ENCODE results near the gene DPYSL4. TPM values are rescaled to one million over a fixed set of nuclear protein-coding genes. Genes with fewer than 3 reads are reported as not detected.

DPYSL4 gene
- polyA plus RNA-seq, 3 donors, result 12.8 to 14.3 (median 14.2) TPM

DNA sequence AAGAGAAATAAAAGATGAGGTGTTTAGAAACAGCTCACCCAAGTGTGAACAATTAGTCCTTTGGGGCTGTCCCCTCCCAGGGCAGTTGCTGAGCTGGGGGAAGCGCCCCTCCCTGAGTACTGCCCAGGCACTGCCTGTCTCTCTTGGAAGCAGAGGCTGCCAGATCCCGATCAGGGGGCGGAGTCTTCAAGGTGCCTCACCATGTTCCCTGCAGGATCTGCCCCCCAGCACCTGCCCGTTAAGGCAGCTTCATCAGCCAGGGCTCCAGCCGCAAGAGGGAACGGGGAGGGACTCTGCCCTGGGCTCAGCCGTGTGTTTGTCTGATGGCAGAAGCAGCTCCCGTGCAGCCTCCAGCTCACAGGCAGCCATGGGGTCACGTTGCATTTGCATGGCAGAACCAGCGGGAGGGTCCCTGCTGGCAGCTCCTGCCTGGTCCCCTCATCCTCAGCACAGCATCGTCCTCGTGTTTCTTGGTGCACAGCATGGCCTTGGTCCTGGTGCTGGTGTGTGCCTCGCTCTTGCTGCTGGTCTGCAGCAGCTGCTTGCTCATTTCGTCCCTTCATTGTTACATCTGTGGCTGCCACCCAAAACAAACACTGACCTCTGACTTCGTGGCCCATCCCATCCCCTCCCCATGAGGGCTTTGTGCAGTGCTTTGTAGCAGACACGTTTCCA is 10.7 kb upstream of the DPYSL4 start:
- DNase-seq (ENCODE audit: low read depth in 3 of 3, low spot score in 2 of 3), result no peak

- DNase-seq (ENCODE audit: low read depth in 3 of 3, low spot score in 2 of 3), result no peak
Measured at GRCh38 chr10:132176623-132177500, 9.9 kb upstream of the DPYSL4 start.

- DNase-seq (ENCODE audit: low read depth in 3 of 3, low spot score in 2 of 3), result no peak
Measured at GRCh38 chr10:132178046-132178445, 8.7 kb upstream of the DPYSL4 start.

DNA sequence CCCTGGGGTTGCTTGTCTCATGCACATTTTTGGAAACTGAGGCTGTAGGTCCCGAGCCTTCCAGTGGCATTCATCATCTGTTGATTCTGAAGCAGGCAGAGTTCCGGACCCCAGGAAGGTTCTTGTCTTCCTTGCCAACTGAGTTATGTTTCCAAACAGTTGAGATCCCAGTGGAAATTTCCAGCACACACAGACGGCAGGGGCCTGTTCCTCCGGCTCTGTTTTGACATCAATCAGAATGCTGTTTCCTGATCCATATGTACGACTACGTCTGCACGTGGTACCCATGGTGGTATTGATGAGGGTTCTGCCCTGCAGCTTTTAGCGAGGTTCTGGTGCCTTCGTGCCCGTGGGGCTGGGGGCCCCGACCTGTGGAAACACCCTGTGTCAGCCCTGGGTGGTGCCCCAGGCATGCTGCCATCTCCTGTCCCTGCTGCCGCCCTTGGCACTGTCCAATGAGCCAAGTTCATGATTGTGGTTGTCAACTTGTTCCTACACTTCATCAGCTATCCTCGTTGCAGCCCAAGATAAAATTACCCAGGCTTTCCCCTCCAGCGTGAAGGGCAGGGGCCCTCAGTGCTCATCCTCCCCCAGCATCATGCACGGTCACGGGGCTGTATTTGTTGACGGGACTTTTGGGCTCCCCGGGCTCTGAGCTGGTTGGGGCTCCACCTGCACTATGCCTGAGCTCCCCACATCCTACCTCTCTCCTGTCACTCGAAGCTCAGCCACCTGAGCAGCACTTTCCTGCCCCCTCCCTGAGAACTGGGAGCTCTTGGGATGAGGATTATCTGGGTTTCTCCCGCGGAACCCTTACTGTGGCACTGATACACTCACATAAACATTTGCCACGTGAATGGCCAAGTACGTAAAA is 7.8 kb upstream of the DPYSL4 start:
- no peak for DNase-seq (ENCODE audit: low read depth in 3 of 3, low spot score in 2 of 3)

GRCh38 chr10:132179551-132180392 is 7.0 kb upstream of the DPYSL4 start:
- no peak for DNase-seq (ENCODE audit: low read depth in 3 of 3, low spot score in 2 of 3)

- no peak for DNase-seq (ENCODE audit: low read depth in 3 of 3, low spot score in 2 of 3)
Measured at GRCh38 chr10:132180736-132181135, 6.0 kb upstream of the DPYSL4 start.

GRCh38 chr10:132181691-132182425 is 4.9 kb upstream of the DPYSL4 start:
- no peak for DNase-seq (ENCODE audit: low read depth in 3 of 3, low spot score in 2 of 3)

DNA sequence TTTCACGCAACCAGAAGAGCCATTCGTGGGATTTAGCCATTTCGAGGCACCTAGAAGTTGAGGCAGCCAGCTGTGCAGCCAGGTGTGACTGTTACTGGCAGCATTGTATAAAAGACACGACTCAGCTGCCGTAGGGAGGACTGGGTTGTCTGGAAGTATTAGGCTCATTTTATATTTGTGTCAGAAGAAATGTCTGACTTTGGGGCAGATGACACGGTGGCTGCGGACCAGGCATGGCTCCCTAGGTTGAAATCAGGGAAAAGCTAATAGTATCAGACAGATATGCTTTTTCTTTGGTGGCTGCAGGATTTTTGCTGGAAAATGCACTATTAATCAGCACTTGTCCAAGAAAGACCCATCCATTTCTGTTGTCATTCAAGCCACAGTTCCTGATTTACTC is 4.2 kb upstream of the DPYSL4 start:
- no peak for DNase-seq (ENCODE audit: low read depth in 3 of 3, low spot score in 2 of 3)

GRCh38 chr10:132183046-132183445 is 3.7 kb upstream of the DPYSL4 start:
- DNase-seq (ENCODE audit: low read depth in 3 of 3, low spot score in 2 of 3), result no peak

DNA sequence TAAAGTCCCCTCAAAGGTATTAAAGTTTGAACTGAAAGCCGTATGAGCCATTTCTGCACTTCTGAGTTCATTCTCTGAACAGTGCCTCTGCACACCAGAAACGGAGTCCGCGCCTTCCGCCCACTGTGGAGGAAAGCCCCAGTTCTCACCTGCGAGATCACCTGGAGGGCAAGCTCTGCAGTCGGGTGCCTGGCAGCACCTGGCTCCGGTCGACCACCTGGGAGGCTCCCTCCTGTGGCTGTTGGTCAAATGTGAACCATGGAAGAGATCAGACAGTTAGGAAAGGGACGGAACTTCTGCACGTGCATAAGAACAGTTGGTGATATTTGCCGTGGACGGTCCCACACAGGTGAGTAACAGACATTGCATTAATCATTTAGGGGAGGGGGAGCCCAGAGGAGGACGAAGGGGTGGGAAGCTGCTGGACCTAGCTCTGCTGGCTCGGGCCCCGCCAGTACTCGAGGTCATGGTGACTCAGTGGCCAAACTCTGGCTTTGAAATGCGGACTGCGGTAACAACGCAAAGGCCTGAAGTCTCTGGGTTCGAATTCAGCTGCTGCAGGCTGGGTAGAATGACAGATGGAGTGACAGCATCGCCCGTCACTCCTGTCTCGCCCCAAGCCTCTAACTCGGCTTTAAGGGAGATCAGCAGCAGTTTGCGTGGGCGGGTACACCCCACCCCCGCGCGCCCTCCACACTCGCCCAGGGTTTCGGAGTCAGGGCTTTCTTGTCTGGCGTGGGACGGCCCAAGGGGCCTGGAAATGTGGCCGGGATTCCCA is 1.7 kb upstream of the DPYSL4 start:
- DNase-seq (ENCODE audit: low read depth in 3 of 3, low spot score in 2 of 3), result no peak

DNA sequence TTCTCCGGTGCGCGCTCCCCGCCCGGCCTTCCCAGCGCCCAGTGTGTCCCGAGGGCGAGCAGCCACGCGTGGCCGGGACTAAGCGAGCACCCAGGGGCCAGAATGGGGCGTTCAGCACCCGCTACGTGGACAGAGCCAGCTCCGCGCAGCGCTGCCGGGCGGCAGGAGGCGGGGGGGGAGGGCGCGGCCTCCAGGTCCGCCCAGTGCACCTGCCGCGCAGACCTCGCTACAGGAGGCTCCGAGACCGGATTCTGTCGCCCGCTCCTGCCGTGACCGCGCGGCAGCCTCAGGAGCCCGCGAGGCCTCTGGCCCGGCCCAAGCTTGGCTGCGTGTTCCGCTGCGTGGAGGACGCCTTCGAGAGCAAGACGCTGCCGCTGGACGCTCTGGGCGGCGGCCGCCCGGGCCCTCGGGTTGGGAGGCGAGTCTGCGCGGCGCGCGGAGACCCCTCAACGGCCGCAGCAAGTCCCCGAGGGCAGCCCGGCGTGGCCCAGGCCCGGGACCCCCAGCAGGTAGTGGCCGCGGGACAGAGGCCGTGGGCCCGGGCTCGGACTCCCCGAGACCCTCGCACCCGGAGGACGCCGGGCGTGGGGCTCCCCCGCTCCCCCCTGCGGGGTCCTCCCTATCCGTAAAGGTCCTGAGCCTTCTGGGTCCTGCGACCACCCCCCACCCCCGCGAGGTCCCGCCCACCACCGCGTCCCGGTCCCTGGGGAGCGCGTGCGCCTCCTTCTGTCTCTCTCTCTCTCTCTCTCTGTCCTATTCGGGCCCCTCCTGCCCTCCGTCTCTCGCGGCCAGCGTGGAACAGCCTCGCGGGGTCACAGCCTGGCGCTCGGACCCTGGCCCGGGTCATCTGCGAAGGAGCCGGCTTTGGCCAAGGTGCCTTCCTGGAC is 904 bp upstream of the DPYSL4 start:
- DNase-seq (ENCODE audit: low read depth in 3 of 3, low spot score in 2 of 3), result no peak

DNA sequence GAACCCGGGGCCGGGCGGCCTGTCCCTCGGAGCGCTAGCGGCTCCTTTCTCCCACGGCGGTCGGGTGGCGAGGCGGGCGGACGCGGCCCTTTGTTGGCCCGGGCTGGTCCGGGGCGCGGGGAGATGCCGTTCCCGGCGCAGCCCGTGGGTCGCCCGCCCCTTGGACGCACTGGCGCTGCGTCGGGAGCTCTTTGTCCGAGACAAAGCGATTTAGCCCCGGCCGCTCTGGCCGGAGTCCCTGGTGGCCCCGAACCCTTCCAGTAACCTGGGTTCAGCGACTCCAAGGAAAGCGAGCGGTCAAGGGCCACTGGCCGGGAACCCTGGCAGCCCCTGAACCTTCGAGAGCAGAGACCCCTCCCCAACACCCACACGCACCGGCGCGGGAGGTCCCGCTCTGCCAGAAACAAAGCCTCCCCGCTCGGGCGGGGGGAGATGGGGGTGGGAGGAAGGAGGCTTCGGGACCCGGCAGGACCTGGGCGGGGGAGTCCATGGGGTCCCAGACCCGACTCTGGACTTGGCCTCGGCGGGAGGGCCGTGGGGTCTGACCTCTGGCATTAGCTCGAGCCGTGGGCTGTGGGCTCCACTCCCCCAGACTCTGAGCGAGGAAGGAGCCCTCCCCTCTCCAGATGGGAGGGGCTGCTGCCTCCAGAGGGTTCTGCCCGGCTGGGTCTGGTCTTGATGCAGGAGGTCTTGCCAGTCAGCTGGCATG is 836 bp downstream of the DPYSL4 start:
- DNase-seq (ENCODE audit: low read depth in 3 of 3, low spot score in 2 of 3), result no peak

DNA sequence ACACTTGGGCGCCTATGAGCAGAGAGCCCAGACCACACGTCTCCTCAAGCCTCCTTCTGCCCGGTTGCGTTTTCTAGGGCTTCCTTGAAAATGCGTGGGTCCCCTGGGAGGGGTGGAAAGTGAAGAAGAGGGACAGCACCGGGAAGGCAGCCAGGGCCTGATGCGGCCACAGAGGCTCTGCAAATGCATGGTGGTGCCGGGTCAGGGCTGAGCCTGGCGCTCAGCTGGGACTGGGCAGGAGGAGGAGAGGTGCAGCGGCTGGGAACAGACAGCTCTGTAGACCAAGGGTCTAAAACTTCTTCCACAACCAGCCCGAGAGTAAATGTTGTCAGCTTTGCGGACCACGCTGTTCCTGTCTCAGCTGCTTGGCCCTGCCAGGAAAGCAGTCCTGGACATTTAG is 1.6 kb downstream of the DPYSL4 start:
- DNase-seq (ENCODE audit: low read depth in 3 of 3, low spot score in 2 of 3), result no peak

- no peak for DNase-seq (ENCODE audit: low read depth in 3 of 3, low spot score in 2 of 3)
Measured at GRCh38 chr10:132189016-132189415, 2.3 kb downstream of the DPYSL4 start.

DNA sequence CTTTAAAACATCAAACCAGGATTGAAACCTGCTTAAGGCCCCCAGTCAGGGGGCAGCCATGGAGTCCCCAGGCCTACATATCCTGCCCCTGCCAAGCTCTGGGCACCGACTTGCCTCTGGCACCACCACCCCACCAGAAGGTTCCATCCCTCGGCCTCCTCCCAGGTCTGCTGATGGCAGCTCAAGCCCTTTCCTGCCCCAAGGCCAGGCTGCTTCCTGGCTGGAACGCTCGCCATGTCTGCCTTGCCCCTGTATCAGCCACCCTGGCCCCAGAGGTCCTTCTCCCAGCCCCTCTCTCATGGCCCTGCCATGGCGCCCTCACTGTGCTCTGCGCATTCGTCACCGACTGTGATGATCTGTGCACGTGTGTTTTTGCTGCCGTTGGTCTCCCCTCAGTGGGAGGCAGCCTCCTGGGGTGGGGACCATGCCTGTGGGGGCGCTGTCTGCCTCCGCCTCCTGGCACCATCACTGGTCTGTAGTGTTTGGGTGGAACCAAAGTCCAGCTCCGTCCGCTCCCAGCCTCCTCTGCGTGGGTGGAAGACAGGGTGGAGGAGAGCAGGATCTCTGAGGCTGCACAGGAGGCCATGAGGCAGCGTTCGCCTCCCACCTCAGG is 3.2 kb downstream of the DPYSL4 start:
- no peak for DNase-seq (ENCODE audit: low read depth in 3 of 3, low spot score in 2 of 3)

DNA sequence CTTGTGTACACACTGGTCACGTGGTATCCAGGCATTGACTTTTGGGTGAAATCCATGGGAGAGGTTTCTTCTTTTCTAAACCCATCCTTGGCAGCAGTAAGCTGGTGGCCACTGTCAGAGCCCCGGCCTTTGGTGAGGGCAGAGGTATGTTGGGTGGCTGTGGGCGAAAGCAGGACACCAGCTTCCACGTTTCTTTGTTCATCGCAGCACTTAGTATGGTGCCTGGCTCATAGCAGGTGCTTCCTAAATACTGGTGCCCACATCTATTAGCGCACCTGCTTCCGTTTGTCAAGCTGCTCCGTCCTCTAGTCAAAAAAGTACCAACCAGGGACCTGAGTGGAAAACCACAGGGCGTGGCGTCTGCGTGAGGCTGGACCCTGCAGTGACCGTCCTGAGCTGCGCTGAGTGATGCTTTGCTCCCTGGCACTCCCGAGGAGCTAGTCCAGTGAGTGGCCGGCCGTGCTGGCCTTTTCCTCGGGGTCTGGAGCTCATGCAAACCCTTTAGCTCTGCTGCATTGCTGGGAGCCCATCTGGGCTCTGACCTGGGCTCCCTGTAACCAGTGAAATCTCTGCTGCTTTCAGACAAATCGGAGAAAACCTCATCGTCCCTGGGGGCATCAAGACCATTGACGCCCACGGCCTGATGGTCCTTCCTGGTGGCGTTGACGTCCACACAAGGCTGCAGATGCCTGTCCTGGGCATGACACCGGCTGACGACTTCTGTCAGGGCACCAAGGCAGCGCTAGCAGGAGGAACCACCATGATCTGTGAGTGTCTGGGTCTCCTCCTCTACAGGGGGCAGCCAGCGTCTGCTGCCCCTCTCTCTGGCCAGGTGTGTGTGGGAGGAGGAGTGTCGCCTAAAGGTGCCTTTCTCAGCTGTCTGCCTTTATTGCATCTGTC is 5.6 kb downstream of the DPYSL4 start:
- no peak for DNase-seq (ENCODE audit: low read depth in 3 of 3, low spot score in 2 of 3)

Data from right renal cortex interstitium (tissue), 3 donors.